PC-9 (cell line): ENCODE data around the gene OR6A2. TPM values are rescaled to one million over a fixed set of nuclear protein-coding genes. Genes with fewer than 3 reads are reported as not detected.

ENCODE experiments used
- BruUV-seq: library from RNA; stranded (reverse); fragments of 400-500 nt; replicated peaks from 2 replicates; lab custom pipeline; 2021; lab: Mats Ljungman, UMichigan
- CTCF ChIA-PET: fragments of 300-600 bp; sonication (Branson Sonifier 250); formaldehyde crosslinking; loops from one replicate; lab custom pipeline; 2022; ENCODE audit warnings: antibody characterized with exemption; lab: Charles Lee
- POLR2A ChIA-PET: fragments of 300-600 bp; sonication (Branson Sonifier 250); formaldehyde crosslinking; loops from one replicate; lab custom pipeline; 2022; ENCODE audit warnings: antibody characterized with exemption; ENCODE audit not compliant: unreplicated experiment; lab: Charles Lee
- DNase-seq, 2 experiments: peaks; one replicate each; pipeline versions ENCODE4 v3.0.0 to v3.0.0-alpha.2; 2015 to 2022; ENCODE audit warnings: mixed read lengths in 1 of 2
- H2AFZ ChIP-seq: fragments of 200-600 bp; sonication (generic); 2 replicates; pipeline ENCODE4 v1.8.1; 2017; ENCODE audit warnings: antibody characterized with exemption
- H3F3A ChIP-seq: fragments of 200-600 bp; sonication (generic); 2 replicates; pipeline ENCODE4 v1.8.1; 2017; ENCODE audit warnings: antibody characterized with exemption, mild to moderate bottlenecking, low read depth; ENCODE audit not compliant: insufficient read depth
- H3K27ac ChIP-seq: fragments of 200-600 bp; sonication (generic); 2 replicates; pipeline ENCODE4 v1.6.1; 2016; ENCODE audit warnings: mixed run types
- H3K27me3 ChIP-seq: fragments of 200-600 bp; sonication (generic); 2 replicates; pipeline ENCODE4 v1.6.1; 2016; ENCODE audit warnings: low read depth, mixed run types; ENCODE audit not compliant: insufficient read depth
- H3K36me3 ChIP-seq: fragments of 200-600 bp; sonication (generic); 2 replicates; pipeline ENCODE4 v1.6.1; 2016; ENCODE audit warnings: low read depth, mixed run types
- H3K4me1 ChIP-seq: fragments of 200-600 bp; sonication (generic); replicated peaks from 2 replicates; pipeline ENCODE4 v1.6.1; 2016; ENCODE audit warnings: mixed run types; ENCODE audit not compliant: insufficient read depth
- H3K4me2 ChIP-seq: fragments of 200-600 bp; sonication (generic); 2 replicates; pipeline ENCODE4 v1.6.1; 2017; ENCODE audit warnings: mixed run types
- H3K4me3 ChIP-seq: fragments of 200-600 bp; sonication (generic); 2 replicates; pipeline ENCODE4 v1.6.1; 2016; ENCODE audit warnings: mixed run types
- H3K79me2 ChIP-seq: fragments of 200-600 bp; sonication (generic); 2 replicates; pipeline ENCODE4 v1.6.1; 2017; ENCODE audit warnings: low read depth, mixed run types
- H3K9me2 ChIP-seq: fragments of 200-600 bp; sonication (generic); 2 replicates; pipeline ENCODE4 v1.8.1; 2017; ENCODE audit warnings: mild to moderate bottlenecking; ENCODE audit not compliant: insufficient read depth
- H3K9me3 ChIP-seq: fragments of 200-600 bp; sonication (generic); 2 replicates; pipeline ENCODE4 v1.8.1; 2016; ENCODE audit warnings: low read depth; ENCODE audit not compliant: insufficient read depth
- H4K20me1 ChIP-seq: fragments of 200-600 bp; sonication (generic); 2 replicates; pipeline ENCODE4 v1.8.1; 2017; ENCODE audit not compliant: insufficient read depth
- CTCF ChIP-seq: fragments of 200-600 bp; sonication (generic); conservative IDR thresholded peaks from 2 replicates; pipeline ENCODE4 v1.6.1; 2017; ENCODE audit warnings: mixed run types, antibody characterized with exemption, mild to moderate bottlenecking, moderate library complexity
- EZH2 ChIP-seq: fragments of 200-600 bp; sonication (generic); IDR thresholded peaks from 2 replicates; pipeline ENCODE4 v1.8.0; 2017; ENCODE audit warnings: antibody characterized with exemption, low read depth
- intact Hi-C: fragments of 100-400 bp; cut with micrococcal nuclease; formaldehyde crosslinking; loops from one replicate; pipeline ENCODE4 v1.10.0; 2022; ENCODE audit not compliant: unreplicated experiment
- total RNA-seq: library from RNA; stranded (reverse); gene quantifications from 2 replicates; pipeline ENCODE4 v1.2.3, GENCODE V29; 2021

Gene OR6A2
- total RNA-seq, 1 experiment from 2014 or later = 0.48 TPM

- H3K36me3 ChIP-seq = no peaks in the 10 kb centered on the region
- no peaks in the 10 kb centered on the region for H3K9me3 ChIP-seq
- H3F3A ChIP-seq = no peaks in the 10 kb centered on the region
- H3K4me1 ChIP-seq = no peaks in the 10 kb centered on the region
- no peak overlapping the region for H3K27ac ChIP-seq
- H3K27me3 ChIP-seq = no peaks in the 10 kb centered on the region
- no peaks in the 10 kb centered on the region for H3K79me2 ChIP-seq
- TF ChIP-seq EZH2 (no peak), CTCF (no peak)
- intact Hi-C loops = no loop called here
- no peak overlapping the region for H3K4me2 ChIP-seq
- H4K20me1 ChIP-seq = no peaks in the 10 kb centered on the region
- no TSS peak for BruUV-seq
- ChIA-PET POLR2A (no interaction called here), CTCF (no interaction called here)
- no peak for DNase-seq
- no peak overlapping the region for H3K4me3 ChIP-seq
- H3K9me2 ChIP-seq = no peaks in the 10 kb centered on the region
- no peak overlapping the region for H2AFZ ChIP-seq
Observed at GRCh38 chr11:6843670-6844069, 44.2 kb upstream of the OR6A2 start.

- Histone ChIP-seq H3F3A (no peaks in the 10 kb centered on the region), H3K27me3 (no peaks in the 10 kb centered on the region)
Observed at GRCh38 chr11:6841694-6842093, 42.2 kb upstream of the OR6A2 start.

GRCh38 chr11:6834021-6834420 is 34.5 kb upstream of the OR6A2 start:
- CTCF ChIA-PET = no interaction called here

More at GRCh38 chr11:6841694-6842093, 42.2 kb upstream of the OR6A2 start:
- DNase-seq = no peak
- TF ChIP-seq CTCF (no peak), EZH2 (no peak)
- POLR2A ChIA-PET = no interaction called here
- intact Hi-C loops = no loop called here
- Histone ChIP-seq H3K4me1 (no peaks in the 10 kb centered on the region), H3K9me2 (no peaks in the 10 kb centered on the region), H4K20me1 (no peaks in the 10 kb centered on the region), H3K9me3 (no peaks in the 10 kb centered on the region), H3K27ac (no peak overlapping the region), H3K4me2 (no peak overlapping the region), H3K79me2 (no peaks in the 10 kb centered on the region), H3K4me3 (no peak overlapping the region), H2AFZ (no peak overlapping the region), H3K36me3 (no peaks in the 10 kb centered on the region)
- CTCF ChIA-PET = no interaction called here
- BruUV-seq = no TSS peak

More at GRCh38 chr11:6834021-6834420, 34.5 kb upstream of the OR6A2 start:
- H3K4me2 ChIP-seq = no peak overlapping the region
- no peaks in the 10 kb centered on the region for H3K36me3 ChIP-seq
- POLR2A ChIA-PET = no interaction called here
- H4K20me1 ChIP-seq = no peaks in the 10 kb centered on the region
- intact Hi-C loops = no loop called here
- H3K27ac ChIP-seq = no peak overlapping the region
- H3K9me2 ChIP-seq = no peaks in the 10 kb centered on the region
- no peaks in the 10 kb centered on the region for H3K4me1 ChIP-seq
- H2AFZ ChIP-seq = no peak overlapping the region
- no peaks in the 10 kb centered on the region for H3K79me2 ChIP-seq
- no peaks in the 10 kb centered on the region for H3K27me3 ChIP-seq
- TF ChIP-seq EZH2 = no peak
- TF ChIP-seq CTCF = no peak
- no peaks in the 10 kb centered on the region for H3F3A ChIP-seq
- no peaks in the 10 kb centered on the region for H3K9me3 ChIP-seq
- no peak for DNase-seq
- no peak overlapping the region for H3K4me3 ChIP-seq
- no TSS peak for BruUV-seq
